GM23338 (cell line): ENCODE results near the gene LRSAM1.

Experiments used
- CREB1 ChIP-seq: fragments of 250-450 bp; sonication (Bioruptor Pico); IDR thresholded peaks from 2 replicates; pipeline ENCODE4 v1.5.0; 2020; ENCODE audit warnings: low read depth, mild to moderate bottlenecking, moderate library complexity
- EZH2 ChIP-seq: fragments of 200-600 bp; sonication (generic); IDR thresholded peaks from one replicate; pipeline ENCODE4 v1.8.0; 2017; ENCODE audit warnings: antibody characterized with exemption, mild to moderate bottlenecking, low read depth; ENCODE audit not compliant: unreplicated experiment
- EZH2phosphoT487 ChIP-seq: fragments of 200-600 bp; sonication (generic); IDR thresholded peaks from one replicate; pipeline ENCODE4 v1.8.1; 2018; ENCODE audit warnings: antibody characterized with exemption; ENCODE audit not compliant: unreplicated experiment
- JUNB ChIP-seq: IDR thresholded peaks from one replicate; pipeline ENCODE4 v1.6.1; 2016; ENCODE audit warnings: antibody characterized with exemption; ENCODE audit not compliant: unreplicated experiment
- NANOG ChIP-seq: IDR thresholded peaks from 2 replicates; pipeline ENCODE4 v1.6.1; 2016; ENCODE audit warnings: antibody characterized with exemption, borderline replicate concordance
- POLR2AphosphoS5 ChIP-seq: IDR thresholded peaks from 2 replicates; pipeline ENCODE4 v1.6.1; 2016; ENCODE audit warnings: antibody characterized with exemption, low read depth
- STAT1 ChIP-seq: IDR thresholded peaks from one replicate; pipeline ENCODE4 v1.6.1; 2016; ENCODE audit warnings: antibody characterized with exemption; ENCODE audit not compliant: unreplicated experiment
- ZNF114 ChIP-seq: fragments of 250-450 bp; sonication (Bioruptor Pico); IDR thresholded peaks from 2 replicates; pipeline ENCODE4 v1.5.0; 2020; ENCODE audit warnings: mild to moderate bottlenecking, moderate library complexity
- ZNF331 ChIP-seq: fragments of 250-450 bp; sonication (Bioruptor Pico); IDR thresholded peaks from 2 replicates; pipeline ENCODE4 v1.5.0; 2020; ENCODE audit warnings: low read depth, mild to moderate bottlenecking, moderate library complexity
- TF ChIP-seq, protein P1 (sequence below), 2 experiments: fragments of 200-600 bp in 1 of 2; sonication (generic) in 1 of 2; conservative IDR thresholded peaks; 2 replicates each; pipeline versions ENCODE4 v1.5.1 to v1.6.1; 2016 to 2017; ENCODE audit warnings: antibody characterized with exemption in 2 of 2, low read depth in 2 of 2, mild to moderate bottlenecking in 2 of 2, moderate library complexity in 1 of 2
- TF ChIP-seq, protein P2 (sequence below): IDR thresholded peaks from one replicate; pipeline ENCODE4 v1.6.1; 2018; ENCODE audit warnings: antibody characterized with exemption; ENCODE audit not compliant: unreplicated experiment
- TF ChIP-seq, protein P3 (sequence below): IDR thresholded peaks from 2 replicates; pipeline ENCODE4 v1.6.1; 2016; ENCODE audit warnings: antibody characterized with exemption
- TF ChIP-seq, protein P4 (sequence below): fragments of 250-450 bp; sonication (Bioruptor Pico); IDR thresholded peaks from 2 replicates; pipeline ENCODE4 v1.5.0; 2020; ENCODE audit warnings: mild to moderate bottlenecking, moderate library complexity

DNA sequence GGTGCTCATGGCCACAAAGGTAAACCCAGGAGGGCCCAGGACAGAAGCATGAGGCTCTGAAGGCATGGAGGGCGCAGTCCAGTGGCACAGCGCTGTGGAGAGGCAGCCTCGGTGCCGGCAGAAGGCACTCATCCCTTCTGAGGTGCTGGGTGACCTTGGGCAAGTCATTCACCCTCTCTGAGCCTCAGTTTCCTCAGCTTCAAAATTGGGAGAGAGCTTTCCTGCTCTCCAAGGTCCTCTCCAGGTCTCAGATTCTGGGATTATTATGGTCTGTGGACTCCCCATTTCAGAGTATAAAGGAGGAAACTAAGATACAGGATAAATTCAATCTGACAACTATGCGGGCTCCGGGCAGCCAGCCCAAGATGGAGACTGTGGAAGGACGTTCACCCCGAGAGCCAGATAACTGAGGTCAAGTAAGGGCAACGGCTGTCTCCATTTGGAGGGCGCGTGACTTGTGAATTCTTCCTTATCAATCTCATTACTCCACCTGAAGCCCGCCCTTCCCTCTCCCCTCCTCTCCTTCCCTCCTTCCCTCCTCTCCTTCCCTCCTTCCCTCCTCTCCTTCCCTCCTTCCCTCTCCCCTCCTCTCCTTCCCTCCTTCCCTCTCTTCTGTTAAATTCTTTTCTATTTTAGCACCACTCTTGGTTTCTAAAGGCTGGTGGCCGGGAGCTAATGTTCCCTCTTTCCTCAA lies 58.1 kb downstream of the LRSAM1 start:
- TF ChIP-seq EZH2 (no peak), EZH2phosphoT487 (no peak), POLR2AphosphoS5 (no peak), ZNF114 (no peak), CREB1 (CRISPR knock-in tag) (no peak), JUNB (no peak), STAT1 (no peak), ZNF331 (CRISPR knock-in tag) (no peak), NANOG (no peak)
- TF ChIP-seq, protein P1, sequence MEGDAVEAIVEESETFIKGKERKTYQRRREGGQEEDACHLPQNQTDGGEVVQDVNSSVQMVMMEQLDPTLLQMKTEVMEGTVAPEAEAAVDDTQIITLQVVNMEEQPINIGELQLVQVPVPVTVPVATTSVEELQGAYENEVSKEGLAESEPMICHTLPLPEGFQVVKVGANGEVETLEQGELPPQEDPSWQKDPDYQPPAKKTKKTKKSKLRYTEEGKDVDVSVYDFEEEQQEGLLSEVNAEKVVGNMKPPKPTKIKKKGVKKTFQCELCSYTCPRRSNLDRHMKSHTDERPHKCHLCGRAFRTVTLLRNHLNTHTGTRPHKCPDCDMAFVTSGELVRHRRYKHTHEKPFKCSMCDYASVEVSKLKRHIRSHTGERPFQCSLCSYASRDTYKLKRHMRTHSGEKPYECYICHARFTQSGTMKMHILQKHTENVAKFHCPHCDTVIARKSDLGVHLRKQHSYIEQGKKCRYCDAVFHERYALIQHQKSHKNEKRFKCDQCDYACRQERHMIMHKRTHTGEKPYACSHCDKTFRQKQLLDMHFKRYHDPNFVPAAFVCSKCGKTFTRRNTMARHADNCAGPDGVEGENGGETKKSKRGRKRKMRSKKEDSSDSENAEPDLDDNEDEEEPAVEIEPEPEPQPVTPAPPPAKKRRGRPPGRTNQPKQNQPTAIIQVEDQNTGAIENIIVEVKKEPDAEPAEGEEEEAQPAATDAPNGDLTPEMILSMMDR (conservative IDR thresholded peaks at IDR 0.05; ENCODE audit: low read depth in 2 of 2), result no peak
- TF ChIP-seq, protein P2, sequence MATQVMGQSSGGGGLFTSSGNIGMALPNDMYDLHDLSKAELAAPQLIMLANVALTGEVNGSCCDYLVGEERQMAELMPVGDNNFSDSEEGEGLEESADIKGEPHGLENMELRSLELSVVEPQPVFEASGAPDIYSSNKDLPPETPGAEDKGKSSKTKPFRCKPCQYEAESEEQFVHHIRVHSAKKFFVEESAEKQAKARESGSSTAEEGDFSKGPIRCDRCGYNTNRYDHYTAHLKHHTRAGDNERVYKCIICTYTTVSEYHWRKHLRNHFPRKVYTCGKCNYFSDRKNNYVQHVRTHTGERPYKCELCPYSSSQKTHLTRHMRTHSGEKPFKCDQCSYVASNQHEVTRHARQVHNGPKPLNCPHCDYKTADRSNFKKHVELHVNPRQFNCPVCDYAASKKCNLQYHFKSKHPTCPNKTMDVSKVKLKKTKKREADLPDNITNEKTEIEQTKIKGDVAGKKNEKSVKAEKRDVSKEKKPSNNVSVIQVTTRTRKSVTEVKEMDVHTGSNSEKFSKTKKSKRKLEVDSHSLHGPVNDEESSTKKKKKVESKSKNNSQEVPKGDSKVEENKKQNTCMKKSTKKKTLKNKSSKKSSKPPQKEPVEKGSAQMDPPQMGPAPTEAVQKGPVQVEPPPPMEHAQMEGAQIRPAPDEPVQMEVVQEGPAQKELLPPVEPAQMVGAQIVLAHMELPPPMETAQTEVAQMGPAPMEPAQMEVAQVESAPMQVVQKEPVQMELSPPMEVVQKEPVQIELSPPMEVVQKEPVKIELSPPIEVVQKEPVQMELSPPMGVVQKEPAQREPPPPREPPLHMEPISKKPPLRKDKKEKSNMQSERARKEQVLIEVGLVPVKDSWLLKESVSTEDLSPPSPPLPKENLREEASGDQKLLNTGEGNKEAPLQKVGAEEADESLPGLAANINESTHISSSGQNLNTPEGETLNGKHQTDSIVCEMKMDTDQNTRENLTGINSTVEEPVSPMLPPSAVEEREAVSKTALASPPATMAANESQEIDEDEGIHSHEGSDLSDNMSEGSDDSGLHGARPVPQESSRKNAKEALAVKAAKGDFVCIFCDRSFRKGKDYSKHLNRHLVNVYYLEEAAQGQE, result no peak
- TF ChIP-seq, protein P3, sequence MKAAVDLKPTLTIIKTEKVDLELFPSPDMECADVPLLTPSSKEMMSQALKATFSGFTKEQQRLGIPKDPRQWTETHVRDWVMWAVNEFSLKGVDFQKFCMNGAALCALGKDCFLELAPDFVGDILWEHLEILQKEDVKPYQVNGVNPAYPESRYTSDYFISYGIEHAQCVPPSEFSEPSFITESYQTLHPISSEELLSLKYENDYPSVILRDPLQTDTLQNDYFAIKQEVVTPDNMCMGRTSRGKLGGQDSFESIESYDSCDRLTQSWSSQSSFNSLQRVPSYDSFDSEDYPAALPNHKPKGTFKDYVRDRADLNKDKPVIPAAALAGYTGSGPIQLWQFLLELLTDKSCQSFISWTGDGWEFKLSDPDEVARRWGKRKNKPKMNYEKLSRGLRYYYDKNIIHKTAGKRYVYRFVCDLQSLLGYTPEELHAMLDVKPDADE, result no peak
- TF ChIP-seq, protein P4, sequence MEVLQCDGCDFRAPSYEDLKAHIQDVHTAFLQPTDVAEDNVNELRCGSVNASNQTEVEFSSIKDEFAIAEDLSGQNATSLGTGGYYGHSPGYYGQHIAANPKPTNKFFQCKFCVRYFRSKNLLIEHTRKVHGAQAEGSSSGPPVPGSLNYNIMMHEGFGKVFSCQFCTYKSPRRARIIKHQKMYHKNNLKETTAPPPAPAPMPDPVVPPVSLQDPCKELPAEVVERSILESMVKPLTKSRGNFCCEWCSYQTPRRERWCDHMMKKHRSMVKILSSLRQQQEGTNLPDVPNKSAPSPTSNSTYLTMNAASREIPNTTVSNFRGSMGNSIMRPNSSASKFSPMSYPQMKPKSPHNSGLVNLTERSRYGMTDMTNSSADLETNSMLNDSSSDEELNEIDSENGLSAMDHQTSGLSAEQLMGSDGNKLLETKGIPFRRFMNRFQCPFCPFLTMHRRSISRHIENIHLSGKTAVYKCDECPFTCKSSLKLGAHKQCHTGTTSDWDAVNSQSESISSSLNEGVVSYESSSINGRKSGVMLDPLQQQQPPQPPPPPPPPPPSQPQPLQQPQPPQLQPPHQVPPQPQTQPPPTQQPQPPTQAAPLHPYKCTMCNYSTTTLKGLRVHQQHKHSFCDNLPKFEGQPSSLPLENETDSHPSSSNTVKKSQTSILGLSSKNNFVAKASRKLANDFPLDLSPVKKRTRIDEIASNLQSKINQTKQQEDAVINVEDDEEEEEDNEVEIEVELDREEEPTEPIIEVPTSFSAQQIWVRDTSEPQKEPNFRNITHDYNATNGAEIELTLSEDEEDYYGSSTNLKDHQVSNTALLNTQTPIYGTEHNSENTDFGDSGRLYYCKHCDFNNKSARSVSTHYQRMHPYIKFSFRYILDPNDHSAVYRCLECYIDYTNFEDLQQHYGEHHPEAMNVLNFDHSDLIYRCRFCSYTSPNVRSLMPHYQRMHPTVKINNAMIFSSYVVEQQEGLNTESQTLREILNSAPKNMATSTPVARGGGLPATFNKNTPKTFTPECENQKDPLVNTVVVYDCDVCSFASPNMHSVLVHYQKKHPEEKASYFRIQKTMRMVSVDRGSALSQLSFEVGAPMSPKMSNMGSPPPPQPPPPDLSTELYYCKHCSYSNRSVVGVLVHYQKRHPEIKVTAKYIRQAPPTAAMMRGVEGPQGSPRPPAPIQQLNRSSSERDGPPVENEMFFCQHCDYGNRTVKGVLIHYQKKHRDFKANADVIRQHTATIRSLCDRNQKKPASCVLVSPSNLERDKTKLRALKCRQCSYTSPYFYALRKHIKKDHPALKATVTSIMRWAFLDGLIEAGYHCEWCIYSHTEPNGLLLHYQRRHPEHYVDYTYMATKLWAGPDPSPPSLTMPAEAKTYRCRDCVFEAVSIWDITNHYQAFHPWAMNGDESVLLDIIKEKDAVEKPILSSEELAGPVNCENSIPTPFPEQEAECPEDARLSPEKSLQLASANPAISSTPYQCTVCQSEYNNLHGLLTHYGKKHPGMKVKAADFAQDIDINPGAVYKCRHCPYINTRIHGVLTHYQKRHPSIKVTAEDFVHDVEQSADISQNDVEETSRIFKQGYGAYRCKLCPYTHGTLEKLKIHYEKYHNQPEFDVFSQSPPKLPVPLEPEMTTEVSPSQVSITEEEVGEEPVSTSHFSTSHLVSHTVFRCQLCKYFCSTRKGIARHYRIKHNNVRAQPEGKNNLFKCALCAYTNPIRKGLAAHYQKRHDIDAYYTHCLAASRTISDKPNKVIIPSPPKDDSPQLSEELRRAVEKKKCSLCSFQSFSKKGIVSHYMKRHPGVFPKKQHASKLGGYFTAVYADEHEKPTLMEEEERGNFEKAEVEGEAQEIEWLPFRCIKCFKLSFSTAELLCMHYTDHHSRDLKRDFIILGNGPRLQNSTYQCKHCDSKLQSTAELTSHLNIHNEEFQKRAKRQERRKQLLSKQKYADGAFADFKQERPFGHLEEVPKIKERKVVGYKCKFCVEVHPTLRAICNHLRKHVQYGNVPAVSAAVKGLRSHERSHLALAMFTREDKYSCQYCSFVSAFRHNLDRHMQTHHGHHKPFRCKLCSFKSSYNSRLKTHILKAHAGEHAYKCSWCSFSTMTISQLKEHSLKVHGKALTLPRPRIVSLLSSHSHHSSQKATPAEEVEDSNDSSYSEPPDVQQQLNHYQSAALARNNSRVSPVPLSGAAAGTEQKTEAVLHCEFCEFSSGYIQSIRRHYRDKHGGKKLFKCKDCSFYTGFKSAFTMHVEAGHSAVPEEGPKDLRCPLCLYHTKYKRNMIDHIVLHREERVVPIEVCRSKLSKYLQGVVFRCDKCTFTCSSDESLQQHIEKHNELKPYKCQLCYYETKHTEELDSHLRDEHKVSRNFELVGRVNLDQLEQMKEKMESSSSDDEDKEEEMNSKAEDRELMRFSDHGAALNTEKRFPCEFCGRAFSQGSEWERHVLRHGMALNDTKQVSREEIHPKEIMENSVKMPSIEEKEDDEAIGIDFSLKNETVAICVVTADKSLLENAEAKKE, result no peak
